SK-N-SH (cell line): Measurements from ENCODE around the gene SCAMP2. TPM values are rescaled to one million over a fixed set of nuclear protein-coding genes. Genes with fewer than 3 reads are reported as not detected.

Source experiments
- CTCF ChIA-PET: fragments of 300-600, 350-600 bp; formaldehyde crosslinking; extraction: SDS; loops from one replicate; lab custom pipeline; 2021; lab: Yijun Ruan, JAX
- POLR2A ChIA-PET: fragments of 350-600 bp; sonication (Branson Sonifier 250); formaldehyde crosslinking; extraction: SDS; loops from one replicate; lab custom pipeline; 2020; ENCODE audit warnings: antibody characterized with exemption, inconsistent platforms; lab: Yijun Ruan, JAX
- DNase-seq: peaks from one replicate; pipeline ENCODE4 v3.0.0; 2012
- H2AFZ ChIP-seq: fragments of 200-600 bp; sonication (generic); 2 replicates; pipeline ENCODE4 v1.8.1; 2016; ENCODE audit warnings: antibody characterized with exemption, mild to moderate bottlenecking, low read depth
- H3F3A ChIP-seq: fragments of 200-600 bp; sonication (generic); replicated peaks from 2 replicates; pipeline ENCODE3; 2016; ENCODE audit warnings: antibody characterized with exemption, mild to moderate bottlenecking; ENCODE audit not compliant: insufficient read depth
- H3K27ac ChIP-seq, 2 experiments: fragments of 200-500 bp in 1 of 2; fragments of 200-600 bp in 1 of 2; sonication (Bioruptor generic) in 1 of 2; sonication (generic), shearing (Covaris generic) in 1 of 2; 2 replicates each; pipeline versions ENCODE4 v1.5.1 to v1.6.1; 2014 to 2016; ENCODE audit warnings: low read depth in 2 of 2, inconsistent platforms in 1 of 2, low read length in 1 of 2, mild to moderate bottlenecking in 1 of 2, mixed read lengths in 1 of 2
- H3K27me3 ChIP-seq: fragments of 200-600 bp; sonication (generic), shearing (Covaris generic); 2 replicates; pipeline ENCODE4 v1.6.1; 2016; ENCODE audit warnings: mixed run types; ENCODE audit not compliant: insufficient read depth
- H3K36me3 ChIP-seq, 2 experiments: fragments of 200-500 bp in 1 of 2; fragments of 200-600 bp in 1 of 2; sonication (Bioruptor generic) in 1 of 2; sonication (generic) in 1 of 2; replicated peaks in 1 of 2; 2 replicates each; pipeline versions ENCODE3 to v1.5.1; 2014 to 2016; ENCODE audit warnings: low read length in 1 of 2, mild to moderate bottlenecking in 1 of 2; ENCODE audit not compliant: insufficient read depth in 2 of 2, control insufficient read depth in 1 of 2
- H3K4me1 ChIP-seq, 2 experiments: fragments of 200-500 bp in 1 of 2; fragments of 200-600 bp in 1 of 2; sonication (Bioruptor generic) in 1 of 2; sonication (generic), shearing (Covaris generic) in 1 of 2; 2 replicates each; pipeline versions ENCODE4 v1.5.1 to v1.6.1; 2014 to 2016; ENCODE audit warnings: low read depth in 1 of 2, low read length in 1 of 2, mixed run types in 1 of 2; ENCODE audit not compliant: insufficient read depth in 2 of 2, control insufficient read depth in 1 of 2
- H3K4me2 ChIP-seq: fragments of 200-600 bp; sonication (generic), shearing (Covaris generic); 2 replicates; pipeline ENCODE4 v1.6.1; 2017; ENCODE audit warnings: mixed run types
- H3K4me3 ChIP-seq, 2 experiments: fragments of 200-500 bp in 1 of 2; fragments of 200-600 bp in 1 of 2; sonication (Bioruptor generic) in 1 of 2; sonication (generic), shearing (Covaris generic) in 1 of 2; 2 replicates each; pipeline versions ENCODE4 v1.5.1 to v1.8.1; 2014 to 2016; ENCODE audit warnings: low read depth in 2 of 2, inconsistent platforms in 1 of 2, low read length in 1 of 2, mild to moderate bottlenecking in 1 of 2, mixed read lengths in 1 of 2, moderate library complexity in 1 of 2
- H3K79me2 ChIP-seq: fragments of 200-600 bp; sonication (generic); 2 replicates; pipeline ENCODE4 v1.8.1; 2017; ENCODE audit warnings: mild to moderate bottlenecking; ENCODE audit not compliant: insufficient read depth
- H3K9ac ChIP-seq: fragments of 200-600 bp; sonication (generic); 2 replicates; pipeline ENCODE4 v1.6.1; 2017; ENCODE audit warnings: mixed run types
- H3K9me2 ChIP-seq: fragments of 200-600 bp; sonication (generic); 2 replicates; pipeline ENCODE4 v1.6.1; 2017; ENCODE audit warnings: mixed run types
- H3K9me3 ChIP-seq: fragments of 200-600 bp; sonication (generic); 2 replicates; pipeline ENCODE4 v1.6.1; 2017; ENCODE audit warnings: mixed run types, mild to moderate bottlenecking, moderate library complexity
- H4K20me1 ChIP-seq: fragments of 200-600 bp; sonication (generic); 2 replicates; pipeline ENCODE4 v1.6.1; 2017; ENCODE audit warnings: mild to moderate bottlenecking, mixed run types; ENCODE audit not compliant: insufficient read depth
- GABPA ChIP-seq: IDR thresholded peaks from 2 replicates; pipeline ENCODE4 v1.4.0; 2012; ENCODE audit warnings: low read depth, mild to moderate bottlenecking
- YY1 ChIP-seq: IDR thresholded peaks from 2 replicates; pipeline ENCODE4 v1.4.0; 2012; ENCODE audit warnings: low read depth, mild to moderate bottlenecking
- WGBS: methylation state at CpG from one replicate; pipeline ENCODE4 v1.1.6; 2017; ENCODE audit warnings: low lambda C conversion rate; 5-methylcytosine and 5-hydroxymethylcytosine counted together
- polyA plus RNA-seq, 3 experiments: library from polyadenylated mRNA; depleted of rRNA; stranded (reverse); fragments of >200 nt; gene quantifications; 2 replicates each; pipeline ENCODE4 v1.2.3, GENCODE V29; 2012
- TF ChIP-seq, protein P1 (sequence below): fragments of 150-350 bp; IDR thresholded peaks from 2 replicates; pipeline ENCODE4 v1.6.1; 2016; ENCODE audit warnings: mild to moderate bottlenecking, low read depth, low read length
- TF ChIP-seq, protein P2 (sequence below): IDR thresholded peaks from 2 replicates; pipeline ENCODE4 v1.4.0; 2012; ENCODE audit warnings: low read depth, borderline replicate concordance
- TF ChIP-seq, protein P3 (sequence below): fragments of 200-600 bp; sonication (generic); IDR thresholded peaks from 2 replicates; pipeline ENCODE4 v1.6.1; 2017; ENCODE audit warnings: antibody characterized with exemption, mild to moderate bottlenecking, moderate library complexity

SCAMP2 gene
- polyA plus RNA-seq, 1 of the 3 experiments (the other 2 are of a cell fraction): 88.1 TPM

DNA sequence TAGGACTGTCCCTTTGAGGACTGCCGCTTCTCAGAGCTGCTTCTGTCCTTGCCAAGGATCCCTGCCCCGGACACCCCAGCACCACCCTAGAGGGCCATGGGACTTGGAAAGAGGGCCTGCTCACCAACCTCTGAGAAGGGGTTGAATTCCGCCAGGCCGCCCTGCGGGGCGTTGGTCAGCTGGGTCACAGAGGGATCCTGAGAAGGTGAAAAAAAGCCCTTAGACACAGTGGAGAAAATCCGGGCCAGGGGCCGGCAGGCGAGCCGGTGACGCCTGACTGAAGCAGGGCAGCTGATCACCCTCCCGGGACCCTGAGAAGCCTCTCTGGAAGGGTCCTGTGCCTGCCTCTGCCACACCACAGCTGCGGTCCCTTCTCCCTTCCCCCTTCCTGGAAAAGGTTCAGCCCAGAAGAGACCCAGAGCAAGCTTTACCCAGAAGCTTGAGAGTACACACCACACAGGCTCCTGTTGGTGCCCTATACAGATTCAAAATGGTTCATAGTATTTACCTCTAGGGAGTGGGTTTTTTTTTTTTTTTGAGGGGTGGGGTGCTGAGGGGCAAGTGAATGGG is 18.6 kb downstream of the SCAMP2 start:
- H2AFZ ChIP-seq: no peak overlapping the region
- no peaks in the 10 kb centered on the region for H3K9me3 ChIP-seq
- ChIA-PET CTCF (interaction anchor here (1.2 to 2.9 kb wide), 2 partner anchors 10 to 12 kb away, joined by 3 to 12 read pairs; partner anchors contain the start of gene ULK3), POLR2A (interaction anchor here (1.2 kb wide), 1 partner anchor 84 kb away, joined by 3 read pairs; no protein-coding TSS in a partner anchor)
- peaks cover 14% of the 10 kb centered on the region; the same call in 1 of the 2 replicates for H4K20me1 ChIP-seq
- no peaks in the 10 kb centered on the region for H3F3A ChIP-seq
- peaks cover 42% of the 10 kb centered on the region for H3K79me2 ChIP-seq
- H3K36me3 ChIP-seq: peaks cover 3 to 43% of the 10 kb centered on the region in 2 experiments
- no peak overlapping the region for H3K27ac ChIP-seq
- H3K9ac ChIP-seq: no peak overlapping the region
- DNase-seq: no peak
- no peak overlapping the region for H3K4me2 ChIP-seq
- no peaks in the 10 kb centered on the region for H3K27me3 ChIP-seq
- TF ChIP-seq, protein P1, sequence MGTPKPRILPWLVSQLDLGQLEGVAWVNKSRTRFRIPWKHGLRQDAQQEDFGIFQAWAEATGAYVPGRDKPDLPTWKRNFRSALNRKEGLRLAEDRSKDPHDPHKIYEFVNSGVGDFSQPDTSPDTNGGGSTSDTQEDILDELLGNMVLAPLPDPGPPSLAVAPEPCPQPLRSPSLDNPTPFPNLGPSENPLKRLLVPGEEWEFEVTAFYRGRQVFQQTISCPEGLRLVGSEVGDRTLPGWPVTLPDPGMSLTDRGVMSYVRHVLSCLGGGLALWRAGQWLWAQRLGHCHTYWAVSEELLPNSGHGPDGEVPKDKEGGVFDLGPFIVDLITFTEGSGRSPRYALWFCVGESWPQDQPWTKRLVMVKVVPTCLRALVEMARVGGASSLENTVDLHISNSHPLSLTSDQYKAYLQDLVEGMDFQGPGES: no peak
- TF ChIP-seq, protein P2, sequence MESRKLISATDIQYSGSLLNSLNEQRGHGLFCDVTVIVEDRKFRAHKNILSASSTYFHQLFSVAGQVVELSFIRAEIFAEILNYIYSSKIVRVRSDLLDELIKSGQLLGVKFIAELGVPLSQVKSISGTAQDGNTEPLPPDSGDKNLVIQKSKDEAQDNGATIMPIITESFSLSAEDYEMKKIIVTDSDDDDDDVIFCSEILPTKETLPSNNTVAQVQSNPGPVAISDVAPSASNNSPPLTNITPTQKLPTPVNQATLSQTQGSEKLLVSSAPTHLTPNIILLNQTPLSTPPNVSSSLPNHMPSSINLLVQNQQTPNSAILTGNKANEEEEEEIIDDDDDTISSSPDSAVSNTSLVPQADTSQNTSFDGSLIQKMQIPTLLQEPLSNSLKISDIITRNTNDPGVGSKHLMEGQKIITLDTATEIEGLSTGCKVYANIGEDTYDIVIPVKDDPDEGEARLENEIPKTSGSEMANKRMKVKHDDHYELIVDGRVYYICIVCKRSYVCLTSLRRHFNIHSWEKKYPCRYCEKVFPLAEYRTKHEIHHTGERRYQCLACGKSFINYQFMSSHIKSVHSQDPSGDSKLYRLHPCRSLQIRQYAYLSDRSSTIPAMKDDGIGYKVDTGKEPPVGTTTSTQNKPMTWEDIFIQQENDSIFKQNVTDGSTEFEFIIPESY: no peak
- no peak for TF ChIP-seq GABPA
- TF ChIP-seq, all 33 proteins: peak for 0
- 100% methylated on average over 7 of the region's 13 CpGs for WGBS
- Histone ChIP-seq H3K4me3 (no peak overlapping the region), H3K9me2 (no peaks in the 10 kb centered on the region), H3K4me1 (peaks cover 0 to 18% of the 10 kb centered on the region in 2 experiments; a peak in 1 of 4 replicates)

DNA sequence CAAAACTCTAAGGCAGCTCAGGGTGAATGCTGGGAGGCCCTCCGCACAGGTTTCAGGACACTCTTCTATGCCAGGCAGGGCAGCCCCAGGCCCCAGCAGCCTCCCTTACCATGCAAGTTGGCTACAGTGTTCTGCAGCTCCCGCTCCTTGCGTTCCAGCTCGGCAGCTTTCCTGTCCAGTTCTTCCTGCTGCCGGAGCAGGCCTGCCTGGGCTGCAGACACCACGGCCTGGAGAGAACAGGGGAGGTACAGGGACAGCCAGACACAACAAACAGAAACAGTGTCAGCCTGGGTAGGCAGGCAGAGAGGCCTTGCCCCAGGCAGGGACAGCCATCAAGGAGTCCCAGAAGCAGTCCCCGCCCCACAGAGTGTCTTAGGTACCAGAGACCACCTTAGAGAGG is 21.2 kb downstream of the SCAMP2 start:
- H3K4me1 ChIP-seq: peaks cover 0 to 7% of the 10 kb centered on the region in 2 experiments; a peak in 1 of 4 replicates
- no peak overlapping the region for H2AFZ ChIP-seq
- TF ChIP-seq, protein P3, sequence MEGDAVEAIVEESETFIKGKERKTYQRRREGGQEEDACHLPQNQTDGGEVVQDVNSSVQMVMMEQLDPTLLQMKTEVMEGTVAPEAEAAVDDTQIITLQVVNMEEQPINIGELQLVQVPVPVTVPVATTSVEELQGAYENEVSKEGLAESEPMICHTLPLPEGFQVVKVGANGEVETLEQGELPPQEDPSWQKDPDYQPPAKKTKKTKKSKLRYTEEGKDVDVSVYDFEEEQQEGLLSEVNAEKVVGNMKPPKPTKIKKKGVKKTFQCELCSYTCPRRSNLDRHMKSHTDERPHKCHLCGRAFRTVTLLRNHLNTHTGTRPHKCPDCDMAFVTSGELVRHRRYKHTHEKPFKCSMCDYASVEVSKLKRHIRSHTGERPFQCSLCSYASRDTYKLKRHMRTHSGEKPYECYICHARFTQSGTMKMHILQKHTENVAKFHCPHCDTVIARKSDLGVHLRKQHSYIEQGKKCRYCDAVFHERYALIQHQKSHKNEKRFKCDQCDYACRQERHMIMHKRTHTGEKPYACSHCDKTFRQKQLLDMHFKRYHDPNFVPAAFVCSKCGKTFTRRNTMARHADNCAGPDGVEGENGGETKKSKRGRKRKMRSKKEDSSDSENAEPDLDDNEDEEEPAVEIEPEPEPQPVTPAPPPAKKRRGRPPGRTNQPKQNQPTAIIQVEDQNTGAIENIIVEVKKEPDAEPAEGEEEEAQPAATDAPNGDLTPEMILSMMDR: no peak
- TF ChIP-seq GABPA: no peak
- TF ChIP-seq YY1: no peak
- TF ChIP-seq, all 33 proteins: peak for 0
- no peaks in the 10 kb centered on the region for H3K9me3 ChIP-seq
- WGBS: 100% methylated on average over 2 of the region's 7 CpGs
- ChIA-PET CTCF (interaction anchor here (1.9 to 2.9 kb wide), 3 partner anchors 9 to 217 kb away, joined by 5 to 12 read pairs (median 8); partner anchors contain the start of gene ULK3), POLR2A (interaction anchor here (0.8 kb wide), 1 partner anchor 143 kb away, joined by 3 read pairs; the partner anchor contains the start of gene SCAMP5)
- no peak overlapping the region for H3K4me3 ChIP-seq
- no peak overlapping the region for H3K9ac ChIP-seq
- H3K79me2 ChIP-seq: peaks cover 17% of the 10 kb centered on the region
- peaks cover 0 to 56% of the 10 kb centered on the region in 2 experiments for H3K36me3 ChIP-seq
- H3K27me3 ChIP-seq: no peaks in the 10 kb centered on the region
- H3K4me2 ChIP-seq: no peak overlapping the region
- H3F3A ChIP-seq: no peaks in the 10 kb centered on the region
- no peak overlapping the region for H3K27ac ChIP-seq
- H3K9me2 ChIP-seq: no peaks in the 10 kb centered on the region
- no peak for DNase-seq
- peaks cover 5% of the 10 kb centered on the region; the same call in 1 of the 2 replicates for H4K20me1 ChIP-seq
